ENCODE results near the gene DUOX2.
"Not testable (repeated sequence)": the region's sequence is repeated elsewhere in the genome, so short reads cannot be mapped to it uniquely, and the experiment has no call there.

Gene DUOX2

DNA sequence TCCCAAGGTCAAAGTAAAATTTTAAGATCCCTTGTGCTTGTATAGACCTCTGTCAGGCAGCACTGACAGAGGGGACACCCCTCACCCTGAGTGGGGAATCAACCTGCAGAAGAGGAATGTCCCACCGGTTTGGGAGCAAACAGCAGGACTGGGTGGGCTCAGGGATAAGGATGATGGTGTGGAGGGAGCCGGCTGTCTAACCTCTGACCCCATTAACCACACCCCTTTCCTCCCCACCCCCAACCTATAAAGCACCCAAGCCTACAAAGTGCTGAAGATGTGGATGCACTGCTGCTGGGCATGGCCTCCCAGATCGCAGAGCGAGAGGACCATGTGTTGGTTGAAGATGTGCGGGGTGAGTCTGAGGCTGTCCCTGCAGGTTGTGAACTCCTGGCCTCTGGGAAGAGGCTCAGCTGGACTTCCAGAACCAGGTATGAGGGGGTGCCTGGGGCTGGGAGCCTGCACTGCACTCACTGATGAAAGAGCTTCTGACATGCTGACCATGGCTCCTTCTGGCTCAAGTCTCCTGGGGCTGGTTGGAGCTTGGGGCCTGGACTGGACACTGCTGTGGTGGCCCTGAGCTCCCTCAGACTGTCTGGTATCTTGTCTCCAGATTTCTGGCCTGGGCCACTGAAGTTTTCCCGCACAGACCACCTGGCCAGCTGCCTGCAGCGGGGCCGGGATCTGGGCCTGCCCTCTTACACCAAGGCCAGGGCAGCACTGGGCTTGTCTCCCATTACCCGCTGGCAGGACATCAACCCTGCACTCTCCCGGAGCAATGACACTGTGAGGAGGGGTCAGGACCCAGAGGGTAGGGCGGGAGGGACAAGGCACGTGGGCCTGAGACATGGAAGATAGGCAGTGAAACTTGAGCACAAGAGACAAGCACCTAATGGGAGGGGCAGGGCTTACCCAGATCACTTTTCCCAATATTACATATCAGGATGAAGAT lies 25.1 kb upstream of the DUOX2 start:
- no peak for DNase-seq

DNA sequence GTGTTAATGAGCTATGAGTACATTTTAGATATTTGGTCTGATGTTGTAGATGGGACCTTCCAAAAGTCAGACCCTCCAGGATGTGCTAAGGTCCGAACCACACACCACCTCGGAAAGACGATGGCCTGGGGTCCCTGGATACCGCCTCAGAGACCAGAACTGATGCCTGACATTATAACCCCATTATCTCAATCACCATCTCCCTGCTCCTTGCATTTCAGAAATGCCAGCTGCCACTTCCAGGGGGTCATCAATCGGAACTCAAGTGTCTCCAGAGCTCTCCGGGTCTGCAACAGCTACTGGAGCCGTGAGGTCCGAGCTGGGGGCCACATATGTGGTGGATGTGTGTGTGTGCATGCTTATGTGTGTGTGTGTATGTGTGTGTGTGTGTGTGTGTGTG lies 23.7 kb upstream of the DUOX2 start:
- no peak for DNase-seq

- no peak for DNase-seq
These were observed 22.4 kb upstream of the DUOX2 start for GRCh38 chr15:45136378-45136764.

DNA sequence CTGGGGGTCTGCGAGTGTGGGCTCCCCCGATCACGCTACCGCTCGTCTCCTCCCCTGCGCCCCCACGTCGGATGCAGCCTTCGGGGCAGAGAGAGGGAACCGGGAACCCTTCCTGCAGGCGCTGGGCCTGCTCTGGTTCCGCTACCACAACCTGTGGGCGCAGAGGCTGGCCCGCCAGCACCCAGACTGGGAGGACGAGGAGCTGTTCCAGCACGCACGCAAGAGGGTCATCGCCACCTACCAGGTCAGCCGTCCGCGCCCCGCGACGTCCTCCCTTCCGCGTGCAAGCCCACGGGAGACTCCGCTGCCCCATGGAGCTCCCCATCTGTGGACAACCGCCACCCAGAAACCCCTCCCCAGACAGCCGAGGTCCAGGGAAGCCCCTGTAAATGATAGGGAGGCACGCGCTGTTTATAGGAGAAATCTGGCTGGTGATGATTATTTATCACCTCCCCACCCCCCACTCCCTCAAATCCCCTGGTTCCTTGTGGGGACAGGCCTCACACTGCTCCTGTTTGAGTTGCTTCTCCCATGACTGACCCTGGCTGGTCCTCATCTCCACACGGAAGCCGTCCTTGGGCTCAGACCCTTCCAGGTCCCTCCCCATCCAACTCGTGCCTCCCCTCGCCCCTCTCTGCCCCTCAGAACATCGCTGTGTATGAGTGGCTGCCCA lies 21.9 kb upstream of the DUOX2 start:
- DNase-seq, result not testable (repeated sequence)

DNA sequence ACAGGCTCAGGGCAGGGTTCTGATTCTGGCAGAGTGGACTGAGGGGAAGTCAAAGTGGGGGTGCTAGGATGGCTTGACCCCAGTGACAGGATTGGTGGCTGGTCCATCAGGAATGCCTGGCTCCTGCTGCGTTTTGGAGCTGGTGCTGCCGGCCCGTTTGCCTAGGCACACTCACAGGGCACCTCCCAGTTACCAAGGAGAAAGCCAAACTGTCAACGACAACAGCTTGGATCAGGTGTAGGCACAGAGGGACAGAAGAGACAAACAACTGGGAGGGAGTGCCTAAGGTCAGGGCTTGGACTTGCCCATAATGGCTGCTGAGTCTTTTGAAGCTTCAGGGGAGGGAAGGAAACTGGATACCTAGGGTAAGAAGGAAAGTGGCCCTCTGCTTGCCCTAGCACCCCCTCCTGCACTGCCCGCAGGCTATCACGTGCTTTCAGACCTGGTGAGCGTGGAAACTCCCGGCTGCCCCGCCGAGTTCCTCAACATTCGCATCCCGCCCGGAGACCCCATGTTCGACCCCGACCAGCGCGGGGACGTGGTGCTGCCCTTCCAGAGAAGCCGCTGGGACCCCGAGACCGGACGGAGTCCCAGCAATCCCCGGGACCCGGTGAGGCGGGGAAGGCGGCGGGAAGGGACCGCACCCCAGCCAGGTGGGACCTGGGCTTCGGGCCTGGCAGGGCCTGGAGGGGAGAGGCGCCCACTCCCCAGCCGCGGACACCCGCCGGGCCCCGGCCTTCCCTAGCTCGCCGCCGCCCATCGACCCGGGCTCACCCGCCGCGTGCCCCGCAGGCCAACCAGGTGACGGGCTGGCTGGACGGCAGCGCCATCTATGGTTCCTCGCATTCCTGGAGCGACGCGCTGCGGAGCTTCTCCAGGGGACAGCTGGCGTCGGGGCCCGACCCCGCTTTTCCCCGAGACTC lies 21.0 kb upstream of the DUOX2 start:
- no peak for DNase-seq

DNA sequence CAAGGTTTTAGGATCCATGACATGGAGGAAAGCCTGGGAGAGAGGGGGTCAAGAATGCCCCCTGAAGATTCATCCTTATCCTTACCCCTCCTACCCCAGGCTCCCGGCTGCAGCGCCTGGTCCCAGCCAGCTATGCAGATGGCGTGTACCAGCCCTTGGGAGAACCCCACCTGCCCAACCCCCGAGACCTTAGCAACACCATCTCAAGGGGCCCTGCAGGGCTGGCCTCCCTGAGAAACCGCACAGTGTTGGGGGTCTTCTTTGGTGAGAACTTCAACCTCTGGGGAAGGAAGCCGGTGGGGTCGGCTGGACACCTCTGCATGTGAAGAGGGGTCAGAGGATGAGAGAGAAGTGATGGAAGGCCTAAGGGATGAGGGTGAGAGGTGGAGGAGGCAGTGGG lies 20.1 kb upstream of the DUOX2 start:
- DNase-seq, result no peak

DNA sequence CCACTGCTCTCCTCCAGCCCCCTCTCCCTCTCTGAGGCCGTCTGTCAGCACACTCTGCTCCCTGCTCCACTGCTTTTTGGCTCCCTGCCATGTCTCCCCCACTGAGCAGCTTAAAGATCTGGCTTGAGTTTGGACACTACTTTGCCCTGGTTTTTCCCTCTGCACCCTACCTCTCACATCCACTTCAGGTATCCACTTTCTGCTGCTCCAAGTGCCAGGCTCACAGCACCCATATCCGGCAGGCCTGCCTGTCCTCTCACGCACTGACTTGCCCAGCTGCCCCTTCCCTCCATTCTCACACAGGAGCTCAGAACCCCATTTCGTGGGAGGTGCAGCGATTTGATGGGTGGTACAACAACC lies 19.6 kb upstream of the DUOX2 start:
- no peak for DNase-seq

DNA sequence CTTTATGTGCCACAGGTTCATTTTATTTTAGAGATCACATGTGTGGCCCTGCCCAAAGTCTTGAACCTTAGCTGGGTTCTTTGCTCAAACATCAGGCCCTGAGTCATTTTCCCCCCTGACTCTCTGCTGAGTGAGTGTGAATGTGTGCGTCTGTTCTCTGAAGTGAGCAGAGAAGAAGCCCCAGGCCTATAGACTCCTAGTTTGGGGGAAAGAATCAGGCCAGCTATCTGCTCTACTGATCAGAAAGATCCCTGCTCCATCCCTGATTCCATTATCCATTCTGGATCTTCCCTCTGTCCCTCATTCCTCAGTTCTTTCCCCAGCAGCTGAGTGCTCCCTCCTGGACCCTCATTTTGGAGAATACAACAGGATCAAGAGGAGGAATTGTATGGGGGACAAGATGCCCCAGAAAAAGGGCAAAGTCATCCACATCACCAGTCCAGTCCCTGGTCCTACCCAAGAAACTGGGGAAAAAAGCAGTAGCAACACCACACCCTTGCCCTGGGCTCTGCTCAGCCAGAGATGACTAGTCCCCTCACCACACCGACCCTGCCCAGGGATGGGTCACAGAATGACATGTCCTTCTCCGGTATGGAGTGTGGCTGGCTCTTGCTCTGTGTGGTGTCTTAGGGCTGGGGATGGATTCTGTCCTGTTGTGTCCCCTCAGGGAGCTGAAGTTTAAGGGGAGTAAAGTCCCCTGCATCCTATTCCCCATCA lies 19.0 kb upstream of the DUOX2 start:
- DNase-seq, result no peak

DNA sequence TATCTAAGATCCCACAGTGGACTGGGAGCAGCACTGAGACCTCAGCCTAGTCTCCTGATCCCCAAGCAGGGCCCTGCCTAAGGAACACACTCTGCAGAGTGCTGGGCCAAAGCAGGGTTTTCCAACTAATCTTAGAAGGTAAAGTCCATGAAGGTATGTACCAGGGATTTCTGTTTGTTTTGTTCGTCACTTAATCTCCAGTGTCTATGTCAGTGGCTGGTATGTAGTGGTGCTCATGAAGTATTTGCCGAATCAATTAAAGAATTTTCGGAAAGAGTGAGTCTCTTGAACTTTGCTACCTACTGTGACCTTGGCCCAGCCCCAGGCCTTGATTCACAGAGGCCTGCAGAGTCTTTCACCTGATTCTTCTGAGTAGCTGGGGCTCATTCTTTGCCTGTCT lies 17.5 kb upstream of the DUOX2 start:
- DNase-seq, result no peak

DNA sequence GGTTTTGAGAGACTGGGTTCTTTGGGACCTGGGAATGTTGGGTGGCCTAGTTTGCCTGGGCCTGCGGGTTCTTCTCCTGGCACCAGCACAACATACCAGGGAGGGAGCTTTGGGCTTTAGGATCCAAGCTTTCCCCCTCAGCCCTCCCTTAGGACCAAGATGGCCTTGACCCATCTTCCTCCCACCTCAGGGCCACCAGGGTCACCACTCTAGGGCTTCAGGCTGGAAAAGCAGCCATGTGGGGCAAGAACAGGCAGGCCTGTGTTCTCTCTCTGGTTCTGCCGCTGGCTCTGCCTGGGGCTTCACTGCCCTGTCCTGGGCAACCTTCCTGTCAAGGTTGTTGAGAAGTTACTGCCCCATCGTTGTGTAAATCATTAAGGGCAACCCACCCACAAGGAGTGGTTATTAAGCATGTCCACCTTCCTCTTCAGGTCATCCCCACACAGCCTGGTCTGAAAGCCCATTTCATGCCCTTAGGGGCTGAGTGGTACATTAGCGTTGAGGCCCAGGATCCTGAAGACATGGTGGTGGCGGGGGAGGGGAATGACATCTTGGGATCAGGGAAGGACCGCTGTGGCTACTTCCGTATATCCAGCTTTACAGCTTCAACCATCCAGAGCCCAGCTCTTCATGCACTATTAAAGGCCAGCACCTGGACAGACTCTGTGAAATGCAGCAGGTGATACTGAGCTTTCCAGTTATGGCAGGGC lies 16.5 kb upstream of the DUOX2 start:
- no peak for DNase-seq

GRCh38 chr15:45129651-45130129 lies 15.7 kb upstream of the DUOX2 start, which contains the start of the genes DUOX1 and DUOXA1:
TSS of gene DUOX1 (plus strand) at chr15:45129994. CDS start at chr15:45131967, 1,973 bp downstream.
TSS of gene DUOXA1 (minus strand) at chr15:45129879. CDS start at chr15:45123014, 6,865 bp downstream.
- peak; percentile 16 for DNase-seq

DNA sequence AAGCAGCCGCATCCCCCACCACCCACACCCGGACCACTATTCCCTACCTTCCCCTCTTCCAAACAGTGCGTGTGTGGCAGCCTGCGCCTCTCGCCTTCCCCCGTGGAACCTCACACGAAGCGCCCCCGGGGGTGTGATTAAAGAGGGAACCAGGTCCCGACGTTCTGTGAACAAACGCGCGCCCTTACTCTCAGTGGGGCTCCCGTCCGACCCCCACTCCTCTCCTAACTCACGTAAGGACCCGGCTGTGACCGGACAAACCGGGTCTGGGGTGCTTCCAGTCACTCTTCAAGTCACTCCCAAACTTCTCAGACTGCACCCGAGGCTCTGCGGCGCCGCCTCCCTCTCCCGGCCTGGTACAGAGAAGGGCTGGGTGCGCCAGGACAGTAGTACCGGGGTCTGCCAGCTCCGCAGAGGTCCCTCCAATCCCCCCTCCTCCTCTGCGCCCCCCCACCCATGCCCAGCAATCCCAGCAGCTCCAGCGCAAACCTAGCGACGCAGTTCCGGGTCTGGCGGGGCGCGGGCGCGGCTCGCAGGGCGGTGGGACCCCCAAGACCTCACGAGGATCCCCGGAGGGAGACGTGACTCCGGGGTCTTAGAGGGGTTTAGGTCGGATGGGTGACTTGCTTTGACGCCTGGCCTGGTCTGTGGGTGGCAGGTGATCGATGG lies 15.1 kb upstream of the DUOX2 start:
- DNase-seq, result no peak

DNA sequence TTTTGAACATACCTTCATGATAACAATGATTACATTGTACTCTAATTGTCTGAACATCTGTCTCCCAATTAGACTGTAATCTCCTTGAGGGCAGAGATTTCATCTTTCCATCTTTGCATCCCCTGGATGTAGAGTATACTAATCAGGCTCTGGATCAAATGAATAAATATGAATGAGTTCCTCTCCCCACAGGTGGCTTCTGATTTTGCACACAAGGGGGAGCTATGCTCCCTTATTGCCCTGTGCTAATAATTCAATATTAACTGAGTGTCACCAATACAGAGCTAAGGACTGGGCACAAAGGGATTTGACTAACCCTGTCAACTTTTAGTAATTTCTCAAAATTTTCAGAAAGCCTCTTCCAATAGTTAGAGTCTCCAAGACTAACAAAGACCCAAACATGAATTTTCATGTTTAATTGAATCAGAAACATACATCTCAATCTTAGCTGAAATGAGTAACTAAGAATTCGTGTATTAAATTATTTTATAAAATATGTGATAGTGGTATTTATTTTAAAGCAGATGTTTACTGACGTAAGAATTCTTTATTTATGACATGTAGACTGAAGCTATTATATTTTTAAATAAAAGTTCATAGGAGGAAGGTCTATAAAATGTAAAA lies 12.7 kb upstream of the DUOX2 start:
- DNase-seq, result no peak

DNA sequence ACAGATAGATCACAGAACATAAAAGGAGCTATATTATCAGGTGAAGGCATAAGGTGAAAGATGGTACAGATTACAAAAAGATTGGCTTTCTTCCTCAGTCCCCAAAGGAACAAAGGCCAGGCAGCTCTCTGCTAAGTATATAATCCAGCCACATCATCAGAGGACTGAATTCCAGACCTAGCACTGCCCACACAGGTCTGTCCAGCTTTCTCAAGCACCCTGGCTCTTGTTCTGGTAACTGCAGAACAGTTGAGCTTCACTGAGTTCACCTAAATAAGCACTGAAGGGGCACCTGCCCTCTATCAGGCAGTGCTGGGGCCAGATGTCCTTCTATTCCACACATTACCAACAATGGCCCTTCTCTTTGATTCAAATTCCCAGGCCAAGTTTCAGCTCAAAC lies 9.4 kb upstream of the DUOX2 start:
- DNase-seq, result no peak

GRCh38 chr15:45122719-45123118 lies 8.7 kb upstream of the DUOX2 start:
- DNase-seq, result no peak

GRCh38 chr15:45121706-45122417 lies 7.9 kb upstream of the DUOX2 start:
- DNase-seq, result no peak

DNA sequence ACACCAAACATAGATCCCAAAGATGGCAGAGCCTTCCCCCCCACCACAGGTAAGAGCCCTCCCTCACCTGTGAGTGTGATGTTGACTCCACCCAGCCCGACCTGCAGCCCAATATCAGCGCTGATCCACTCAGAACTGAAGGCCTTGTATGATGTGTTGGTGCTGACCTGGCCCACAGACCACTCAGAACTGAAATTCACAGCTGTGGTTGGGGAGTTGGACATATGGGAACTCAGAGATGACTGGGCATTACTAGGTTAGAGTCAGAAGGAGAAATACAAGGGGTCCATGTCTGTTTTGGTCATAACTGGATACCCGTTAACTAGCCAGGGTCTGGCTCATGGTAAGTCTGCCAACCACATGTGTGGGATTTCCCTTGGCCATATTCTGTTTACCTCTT lies 7.0 kb upstream of the DUOX2 start:
- no peak for DNase-seq

DNA sequence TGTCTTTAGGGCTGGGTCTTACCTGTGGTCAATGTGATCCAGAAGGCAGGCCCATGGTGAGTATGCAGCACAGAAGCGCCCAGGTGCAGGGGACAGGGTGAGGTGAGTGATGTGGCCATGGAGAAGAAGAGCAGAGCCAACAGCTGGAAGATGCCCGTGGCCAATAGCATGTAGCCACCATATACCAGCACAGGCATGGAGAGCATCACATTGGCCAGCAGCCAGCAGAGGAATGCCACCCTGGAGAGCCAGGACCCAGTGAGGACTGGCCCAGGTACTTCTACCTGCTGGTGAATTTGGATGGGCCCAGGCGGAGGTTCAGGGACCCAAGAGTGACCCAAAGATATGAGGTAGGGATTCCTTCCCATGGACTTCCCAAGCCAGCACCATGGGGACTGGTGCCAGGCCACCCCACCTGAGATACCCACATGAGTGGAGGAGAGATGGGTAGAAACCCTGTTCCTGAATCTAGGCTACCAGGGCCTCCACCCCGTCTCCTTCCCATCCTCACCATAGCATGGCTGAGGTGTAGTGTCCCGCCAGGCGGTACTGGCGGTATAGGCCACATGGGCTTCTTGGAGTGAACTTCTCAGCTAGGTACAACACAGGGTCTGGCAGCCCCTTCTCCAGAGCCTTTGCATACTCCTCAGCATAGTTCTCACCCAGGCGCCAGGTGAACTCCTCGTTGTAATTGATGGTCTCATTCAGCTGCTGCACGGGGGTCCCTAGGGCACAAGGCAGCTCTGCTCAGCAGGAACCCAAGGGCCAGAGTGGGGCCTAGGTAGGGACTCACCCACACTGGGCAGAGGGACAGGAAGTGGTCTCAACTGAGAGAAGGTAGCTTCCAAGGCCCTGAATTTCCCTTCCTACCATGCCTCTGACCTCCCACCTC lies 6.4 kb upstream of the DUOX2 start:
- DNase-seq, result no peak

DNA sequence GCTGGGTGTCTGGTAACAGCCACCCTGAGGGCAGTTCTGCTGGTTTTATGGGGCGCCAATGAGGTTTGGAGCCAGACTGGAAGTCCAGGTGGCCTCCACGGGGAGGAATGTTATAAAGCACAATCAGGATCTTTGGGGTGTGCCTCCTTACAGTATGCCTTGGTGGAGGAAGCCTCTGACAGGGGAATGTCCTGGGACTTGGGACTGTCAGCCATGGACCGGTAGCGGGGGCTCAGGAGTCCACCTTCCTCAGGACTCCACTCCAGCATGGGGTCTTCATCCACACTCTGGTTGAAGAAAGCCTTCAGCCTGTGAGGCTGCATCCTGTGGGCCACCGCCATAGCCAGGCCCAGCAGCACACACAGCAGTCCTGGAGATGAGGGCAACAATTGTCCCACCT lies 5.0 kb upstream of the DUOX2 start:
- DNase-seq, result no peak

Measured in activated CD4-positive, alpha-beta T cell treated with anti-CD3 and anti-CD28 coated beads, Interleukin-2, amount 50 U/mL, for 16 hours (primary cell).